ENCODE measurements around the gene ANOS1.
"Not testable (repeated sequence)": the region's sequence is repeated elsewhere in the genome, so short reads cannot be mapped to it uniquely, and the experiment has no call there.

DNA sequence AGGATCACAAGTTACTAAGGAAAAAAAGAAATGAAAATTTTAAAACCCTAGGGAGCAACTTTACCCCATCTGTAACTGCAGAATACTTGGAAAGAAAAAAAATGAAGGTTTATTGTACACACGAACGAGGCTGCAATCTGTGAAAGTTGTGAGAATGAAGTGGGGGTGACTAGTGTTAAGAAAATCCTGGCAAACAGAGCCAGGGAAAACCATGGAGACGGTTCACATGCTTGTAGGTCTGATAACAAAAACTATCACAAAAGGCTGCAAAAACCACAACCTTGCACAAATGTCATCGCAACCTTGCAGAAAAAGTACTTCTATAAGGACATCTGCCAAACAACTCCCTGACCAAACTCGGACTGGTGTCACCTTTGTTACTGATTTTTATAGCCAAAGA is 26.8 kb upstream of the ANOS1 start:
- not testable (repeated sequence) for TF ChIP-seq YY1 (IDR thresholded peaks at IDR 0.05; ENCODE audit: insufficient read depth, insufficient read length); SUZ12 (IDR thresholded peaks at IDR 0.05; ENCODE audit: extremely low read depth, insufficient read depth, insufficient read length)
